GM19463 (cell line): ENCODE results near the gene KCNAB1.
A peak's percentile ranks its signal among the peaks of the same experiment; 100 is the strongest.
"Not testable (repeated sequence)": the region's sequence is repeated elsewhere in the genome, so short reads cannot be mapped to it uniquely, and the experiment has no call there.

ENCODE experiments used
- ATAC-seq: cut with Tn5 transposase; IDR thresholded peaks from one replicate; pipeline ENCODE4 v1.9.1; 2021; ENCODE audit warnings: mild to moderate bottlenecking, moderate library complexity; ENCODE audit not compliant: unreplicated experiment

Gene KCNAB1

GRCh38 chr3:156554515-156554841, 434.1 kb downstream of the KCNAB1 start:
- no peak for ATAC-seq

GRCh38 chr3:156554842-156555687, 434.7 kb downstream of the KCNAB1 start, which contains the start of gene SSR3:
SSR3 (minus strand) TSS chr3:156555117; CDS start chr3:156555089, 28 bp downstream.
- peak; percentile 99 for ATAC-seq

GRCh38 chr3:156558389-156558788, 438.0 kb downstream of the KCNAB1 start:
- no peak for ATAC-seq

- ATAC-seq, result no peak
Observed at GRCh38 chr3:156559321-156559720, 438.9 kb downstream of the KCNAB1 start.

GRCh38 chr3:156561533-156561932, 441.2 kb downstream of the KCNAB1 start:
- ATAC-seq, result no peak

GRCh38 chr3:156562486-156562885, 442.1 kb downstream of the KCNAB1 start:
- not testable (repeated sequence) for ATAC-seq

GRCh38 chr3:156563900-156564682, 443.7 kb downstream of the KCNAB1 start:
- ATAC-seq, result no peak

- ATAC-seq, result not testable (repeated sequence)
Observed at GRCh38 chr3:156569016-156569415, 448.6 kb downstream of the KCNAB1 start.

- ATAC-seq, result not testable (repeated sequence)
Observed at GRCh38 chr3:156569881-156570280, 449.5 kb downstream of the KCNAB1 start.

GRCh38 chr3:156575641-156576040, 455.3 kb downstream of the KCNAB1 start:
- no peak for ATAC-seq

GRCh38 chr3:156576051-156576450, 455.7 kb downstream of the KCNAB1 start:
- no peak for ATAC-seq

GRCh38 chr3:156576651-156577348, 456.4 kb downstream of the KCNAB1 start:
- no peak for ATAC-seq

- no peak for ATAC-seq
Observed at GRCh38 chr3:156577736-156578135, 457.4 kb downstream of the KCNAB1 start.

GRCh38 chr3:156579427-156579851, 459.1 kb downstream of the KCNAB1 start:
- ATAC-seq, result no peak

- ATAC-seq, result no peak
Observed at GRCh38 chr3:156581033-156581432, 460.7 kb downstream of the KCNAB1 start.

GRCh38 chr3:156581954-156582353, 461.6 kb downstream of the KCNAB1 start:
- no peak for ATAC-seq

- peak; percentile 54 for ATAC-seq
Observed at GRCh38 chr3:156582532-156583183, 462.3 kb downstream of the KCNAB1 start.

- no peak for ATAC-seq
Observed at GRCh38 chr3:156583469-156583868, 463.1 kb downstream of the KCNAB1 start.

- ATAC-seq, result peak; percentile 45
Observed at GRCh38 chr3:156586905-156587759, 466.8 kb downstream of the KCNAB1 start.

- ATAC-seq, result peak; percentile 20
Observed at GRCh38 chr3:156587760-156588069, 467.3 kb downstream of the KCNAB1 start.
